ENCODE results near the gene ZMYND10.

The ZMYND10 gene

GRCh38 chr3:50295553-50296431, 49.7 kb downstream of the ZMYND10 start:
- TF ChIP-seq GLIS3 (CRISPR knock-in tag; IDR thresholded peaks at IDR 0.05), result no peak
- no peak for TF ChIP-seq ZFP3 (CRISPR knock-in tag; IDR thresholded peaks at IDR 0.05)
- no peak for TF ChIP-seq ZNF565 (CRISPR knock-in tag; conservative IDR thresholded peaks at IDR 0.05; ENCODE audit: low read depth)
- TF ChIP-seq BACH2 (CRISPR knock-in tag; IDR thresholded peaks at IDR 0.05; ENCODE audit: borderline replicate concordance), result no peak
- no peak for TF ChIP-seq TSHZ2 (CRISPR knock-in tag; IDR thresholded peaks at IDR 0.05)
- TF ChIP-seq TCF4 (CRISPR knock-in tag; IDR thresholded peaks at IDR 0.05; ENCODE audit: borderline replicate concordance), result no peak
- TF ChIP-seq CSDC2 (CRISPR knock-in tag; IDR thresholded peaks at IDR 0.05), result no peak
- TF ChIP-seq ISL1 (CRISPR knock-in tag; IDR thresholded peaks at IDR 0.05), result no peak
- TF ChIP-seq ZC3H10 (CRISPR knock-in tag; IDR thresholded peaks at IDR 0.05), result no peak
- TF ChIP-seq ZNF70 (CRISPR knock-in tag; IDR thresholded peaks at IDR 0.05), result no peak
- no peak for TF ChIP-seq ZFP30 (CRISPR knock-in tag; IDR thresholded peaks at IDR 0.05)
- no peak for ATAC-seq

DNA sequence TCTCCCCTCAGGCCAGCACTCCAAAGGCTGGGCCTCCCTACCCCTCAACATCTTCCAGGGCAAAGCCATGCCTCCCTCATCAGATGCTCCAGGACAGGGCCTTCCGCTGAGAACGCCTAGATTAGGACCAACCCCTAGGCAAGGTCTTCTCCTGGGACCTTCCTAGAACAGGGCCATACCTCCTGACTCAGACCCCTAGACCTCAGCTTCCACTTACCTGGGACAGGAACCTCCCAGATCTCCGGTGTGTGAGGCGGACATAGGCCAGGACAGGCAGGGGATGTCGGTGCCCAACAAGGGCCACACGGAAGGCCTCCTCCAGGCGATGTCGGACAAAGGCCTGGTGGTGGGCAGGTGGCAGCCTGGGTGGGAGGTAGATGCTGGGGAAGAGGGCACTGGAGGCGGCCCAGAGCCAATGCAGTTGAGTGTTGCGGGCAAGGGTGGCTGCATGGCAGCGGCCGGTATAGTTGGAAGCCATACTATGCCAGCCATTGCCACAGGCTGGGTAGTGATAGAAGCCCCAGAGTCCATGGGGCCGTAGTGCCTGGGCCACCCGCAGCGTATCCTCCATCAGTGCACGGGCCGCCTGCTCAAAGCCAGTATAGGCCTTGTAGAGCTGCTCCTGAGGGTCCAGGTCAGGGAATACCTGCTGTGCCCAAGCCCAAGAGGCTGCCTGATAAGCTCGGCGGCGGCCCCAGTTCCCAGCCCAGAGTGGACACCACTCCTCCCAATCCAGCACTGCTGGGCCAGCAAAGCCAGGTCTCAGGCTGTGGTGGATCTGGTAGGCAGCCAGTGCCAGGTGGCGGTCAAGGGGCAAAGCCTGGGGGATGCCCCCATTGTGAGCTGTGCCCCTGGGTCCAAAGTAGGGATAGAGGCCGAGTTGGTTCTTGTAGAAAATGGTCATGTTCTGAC, 50.8 kb downstream of the ZMYND10 start:
- TF ChIP-seq ESRRG (CRISPR knock-in tag; IDR thresholded peaks at IDR 0.05) (no peak), RARB (CRISPR knock-in tag; IDR thresholded peaks at IDR 0.05) (no peak), OSR1 (CRISPR knock-in tag; IDR thresholded peaks at IDR 0.05) (no peak)
- no peak for ATAC-seq

DNA sequence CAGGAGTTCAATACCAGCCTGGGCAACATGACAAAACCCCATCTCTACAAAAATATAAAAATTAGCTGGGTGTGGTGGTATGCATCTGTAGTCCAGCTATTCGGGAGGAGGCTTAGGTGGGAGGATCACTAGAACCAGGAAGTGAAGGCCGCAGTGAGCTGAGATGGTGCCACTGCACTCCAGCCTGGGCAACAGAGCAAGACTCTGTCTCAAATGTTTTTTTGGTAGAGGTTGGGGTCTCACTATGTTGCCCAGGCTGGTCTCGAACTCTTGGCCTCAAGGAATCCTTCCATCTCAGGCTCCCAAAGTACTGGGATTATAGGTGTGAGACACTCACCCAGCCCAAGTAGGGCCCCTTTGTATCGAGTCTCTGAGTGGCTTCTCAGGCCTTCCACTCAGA, 51.4 kb downstream of the ZMYND10 start:
- no peak for ATAC-seq
- TF ChIP-seq ZFP30 (CRISPR knock-in tag; IDR thresholded peaks at IDR 0.05) (no peak), ZNF70 (CRISPR knock-in tag; IDR thresholded peaks at IDR 0.05) (no peak), ISL1 (CRISPR knock-in tag; IDR thresholded peaks at IDR 0.05) (no peak), TCF4 (CRISPR knock-in tag; IDR thresholded peaks at IDR 0.05; ENCODE audit: borderline replicate concordance) (no peak), BACH2 (CRISPR knock-in tag; IDR thresholded peaks at IDR 0.05; ENCODE audit: borderline replicate concordance) (no peak), PATZ1 (CRISPR knock-in tag; IDR thresholded peaks at IDR 0.05; ENCODE audit: borderline replicate concordance) (no peak)

DNA sequence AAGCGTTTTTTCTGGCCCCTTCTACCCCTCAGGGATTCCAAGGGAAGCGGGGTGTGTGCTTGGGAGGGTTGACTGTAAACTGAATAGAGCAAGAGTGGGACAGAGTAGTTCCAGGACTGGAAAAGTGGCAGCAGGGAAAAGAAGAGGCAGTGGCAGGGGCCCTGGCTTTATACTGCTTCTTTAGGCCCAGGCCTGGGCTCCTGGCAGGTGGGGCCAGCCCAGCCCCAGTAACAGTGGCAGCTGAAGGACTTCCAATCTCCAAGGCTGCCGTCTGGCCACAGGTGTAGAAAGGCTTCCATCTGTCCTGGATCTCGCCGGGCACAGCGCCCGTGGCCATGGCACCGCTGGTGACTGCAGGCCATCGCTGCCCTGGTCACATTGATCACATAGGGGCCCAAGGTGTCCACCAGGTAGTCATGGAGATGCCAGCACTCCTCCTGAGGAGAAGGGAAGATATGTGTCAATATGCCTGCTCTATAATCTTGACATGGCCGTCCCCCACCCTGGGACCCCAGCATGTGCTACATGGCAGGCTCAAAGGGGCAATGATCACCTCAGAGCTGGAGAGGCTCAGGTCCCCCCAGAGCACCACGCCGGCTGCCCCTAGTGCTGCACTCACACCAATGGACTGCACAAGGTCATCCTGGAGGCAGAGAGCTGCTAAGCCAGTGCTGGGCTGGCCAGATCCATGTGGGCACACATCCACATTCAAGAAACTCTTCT, 52.3 kb downstream of the ZMYND10 start:
- no peak for ATAC-seq
- TF ChIP-seq SNAI2 (CRISPR knock-in tag; IDR thresholded peaks at IDR 0.05), result no peak
- no peak for TF ChIP-seq ZNF70 (CRISPR knock-in tag; IDR thresholded peaks at IDR 0.05)
- TF ChIP-seq BACH2 (CRISPR knock-in tag; IDR thresholded peaks at IDR 0.05; ENCODE audit: borderline replicate concordance), result no peak
- TF ChIP-seq TOX (CRISPR knock-in tag; IDR thresholded peaks at IDR 0.05; ENCODE audit: borderline replicate concordance), result no peak
- no peak for TF ChIP-seq ZFP3 (CRISPR knock-in tag; IDR thresholded peaks at IDR 0.05)
- TF ChIP-seq CSRNP3 (CRISPR knock-in tag; IDR thresholded peaks at IDR 0.05), result no peak
- TF ChIP-seq RARB (CRISPR knock-in tag; IDR thresholded peaks at IDR 0.05), result no peak
